Progenitor cell of endocrine pancreas (in vitro differentiated cells): ENCODE data around the gene USP27X. TPM values are rescaled to one million over a fixed set of nuclear protein-coding genes. Genes with fewer than 3 reads are reported as not detected.

Source experiments
- DNase-seq: peaks from one replicate; pipeline ENCODE4 v3.0.0; 2021; ENCODE audit warnings: low spot score; ENCODE audit not compliant: unreplicated experiment
- H3K27ac Mint-ChIP-seq: 2 replicates; pipeline ENCODE4 v1.8.0; 2021; ENCODE audit warnings: mild to moderate bottlenecking, moderate library complexity, mixed read lengths
- H3K27me3 Mint-ChIP-seq: 2 replicates; pipeline ENCODE4 v1.8.0; 2021; ENCODE audit warnings: mixed read lengths
- H3K36me3 Mint-ChIP-seq: 2 replicates; pipeline ENCODE4 v1.8.0; 2022; ENCODE audit warnings: mixed read lengths; ENCODE audit not compliant: insufficient read depth
- H3K4me1 Mint-ChIP-seq: 2 replicates; pipeline ENCODE4 v1.8.0; 2021; ENCODE audit warnings: low read depth, mixed read lengths
- H3K4me3 Mint-ChIP-seq: 2 replicates; pipeline ENCODE4 v1.8.0; 2021; ENCODE audit warnings: low read depth, mild to moderate bottlenecking, moderate library complexity, mixed read lengths
- H3K9me3 Mint-ChIP-seq: 2 replicates; pipeline ENCODE4 v1.8.0; 2021; ENCODE audit warnings: low read depth, mixed read lengths
- CTCF ChIP-seq: fragments of 200-600 bp; sonication (generic); IDR thresholded peaks from one replicate; pipeline ENCODE4 v1.5.0; 2021; ENCODE audit warnings: antibody characterized with exemption, mild to moderate bottlenecking; ENCODE audit not compliant: unreplicated experiment
- total RNA-seq: library from RNA; stranded (reverse); gene quantifications from 2 replicates; pipeline ENCODE4 v1.2.1, GENCODE V29; 2021

Gene USP27X
- total RNA-seq, 1 donor from 2014 or later = 7.4 TPM

DNA sequence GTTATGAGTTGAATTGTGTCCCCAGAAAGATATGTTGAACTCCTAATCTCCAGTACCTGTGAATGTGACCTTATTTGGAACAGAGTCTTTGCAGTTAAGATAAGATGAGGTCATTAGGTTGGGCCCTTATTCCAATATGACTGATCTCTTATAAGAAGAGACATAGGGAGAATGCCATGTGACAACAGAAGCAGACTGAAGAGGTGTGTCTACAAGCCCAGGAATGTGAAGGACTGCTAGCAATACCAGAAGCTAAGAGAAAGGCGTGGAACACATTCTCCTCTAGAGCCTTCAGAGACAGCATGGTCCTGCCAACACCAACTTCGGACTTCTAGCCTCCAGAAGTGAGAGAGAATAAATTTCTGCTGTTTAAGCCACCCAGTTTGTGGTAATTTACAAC lies 22.5 kb upstream of the USP27X start:
- no peak for DNase-seq
- Mint-ChIP-seq H3K9me3 (peaks cover 24% of the 10 kb centered on the region), H3K27ac (no peak overlapping the region), H3K4me3 (no peak overlapping the region), H3K36me3 (no peaks in the 10 kb centered on the region), H3K27me3 (no peaks in the 10 kb centered on the region), H3K4me1 (peaks cover 1% of the 10 kb centered on the region)
- TF ChIP-seq CTCF = no peak

- peaks cover 23% of the 10 kb centered on the region for H3K9me3 Mint-ChIP-seq
- no peaks in the 10 kb centered on the region for H3K36me3 Mint-ChIP-seq
- H3K27me3 Mint-ChIP-seq = no peaks in the 10 kb centered on the region
- no peak for DNase-seq
- no peak overlapping the region for H3K4me3 Mint-ChIP-seq
- no peak overlapping the region for H3K27ac Mint-ChIP-seq
- TF ChIP-seq CTCF = no peak
- H3K4me1 Mint-ChIP-seq = peaks cover 8% of the 10 kb centered on the region
Observed at GRCh38 chrX:49858341-49858740, 20.9 kb upstream of the USP27X start.

- H3K4me1 Mint-ChIP-seq = peaks cover 8% of the 10 kb centered on the region
- no peak overlapping the region for H3K4me3 Mint-ChIP-seq
- no peak for TF ChIP-seq CTCF
- no peak overlapping the region for H3K27ac Mint-ChIP-seq
- no peak for DNase-seq
- peaks cover 23% of the 10 kb centered on the region for H3K9me3 Mint-ChIP-seq
- no peaks in the 10 kb centered on the region for H3K27me3 Mint-ChIP-seq
- H3K36me3 Mint-ChIP-seq = no peaks in the 10 kb centered on the region
Observed at GRCh38 chrX:49859491-49859890, 19.8 kb upstream of the USP27X start.

GRCh38 chrX:49860867-49861535 lies 18.3 kb upstream of the USP27X start:
- TF ChIP-seq CTCF = no peak
- no peak for DNase-seq
- Mint-ChIP-seq H3K4me3 (no peak overlapping the region), H3K36me3 (no peaks in the 10 kb centered on the region), H3K4me1 (peaks cover 8% of the 10 kb centered on the region), H3K27me3 (no peaks in the 10 kb centered on the region), H3K27ac (no peak overlapping the region), H3K9me3 (peaks cover 28% of the 10 kb centered on the region)

DNA sequence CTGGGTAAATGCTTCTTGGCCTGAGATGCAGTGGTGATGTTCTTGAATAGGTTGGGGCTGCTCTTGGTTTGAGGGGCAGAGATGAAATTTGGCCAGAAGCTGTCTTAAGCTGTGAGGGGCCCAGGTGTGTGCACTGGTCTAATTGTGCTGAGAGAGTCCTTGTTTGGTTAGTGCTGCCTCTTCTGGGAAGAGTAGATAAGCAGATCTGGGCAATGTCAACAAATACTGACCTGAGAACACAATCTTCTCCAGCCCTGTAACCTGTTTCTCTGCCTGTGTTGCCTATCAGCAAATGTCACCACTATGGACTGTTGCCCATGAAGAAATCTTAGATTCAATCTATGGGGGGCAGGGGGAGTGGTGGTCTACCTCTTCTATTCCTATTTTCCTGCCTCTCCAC lies 17.2 kb upstream of the USP27X start:
- Mint-ChIP-seq H3K9me3 (peaks cover 27% of the 10 kb centered on the region), H3K36me3 (no peaks in the 10 kb centered on the region), H3K27ac (no peak overlapping the region), H3K4me3 (no peak overlapping the region), H3K4me1 (peaks cover 7% of the 10 kb centered on the region), H3K27me3 (no peaks in the 10 kb centered on the region)
- DNase-seq = no peak
- TF ChIP-seq CTCF = no peak
